GM12878 (cell line): ENCODE data around the gene SULT1C3. TPM values are rescaled to one million over a fixed set of nuclear protein-coding genes. Genes with fewer than 3 reads are reported as not detected.

Source experiments
- ATAC-seq: fragments of 200-7000 bp; cut with Tn5 transposase; 3 replicates; pipeline ENCODE4 v1.9.1; 2020; ENCODE audit warnings: mild to moderate bottlenecking, moderate library complexity
- BruUV-seq: library from RNA; stranded (reverse); fragments of 400-500 nt; replicated peaks from 2 replicates; lab custom pipeline; 2021; lab: Mats Ljungman, UMichigan
- CTCF ChIA-PET: fragments of 300-600 bp; sonication (Branson Sonifier 250); formaldehyde crosslinking; extraction: SDS; loops from one replicate; lab custom pipeline; 2021; ENCODE audit warnings: inconsistent platforms; lab: Yijun Ruan, JAX
- POLR2A ChIA-PET: fragments of 350-600 bp; formaldehyde crosslinking; extraction: SDS; loops from one replicate; lab custom pipeline; 2021; ENCODE audit warnings: inconsistent platforms; lab: Charles Lee
- RAD21 ChIA-PET: fragments of 300-600 bp; sonication (Branson Sonifier 250); formaldehyde crosslinking; loops from one replicate; lab custom pipeline; 2023; ENCODE audit warnings: antibody characterized with exemption; ENCODE audit not compliant: unreplicated experiment; lab: Charles Lee
- SMC1A ChIA-PET: fragments of 300-600 bp; sonication (Branson Sonifier 250); formaldehyde crosslinking; loops from one replicate; lab custom pipeline; 2023; ENCODE audit not compliant: unreplicated experiment, uncharacterized antibody; lab: Charles Lee
- DNase-seq: peaks from one replicate; pipeline ENCODE4 v3.0.0-alpha.2; 2011; ENCODE audit warnings: low read depth, low spot score
- FAIRE-seq: peaks from 3 replicates; lab custom pipeline; 2011; peaks lifted over from hg19 to GRCh38; lab: Jason Lieb, UNC
- H2AFZ ChIP-seq: 2 replicates; pipeline ENCODE4 v1.6.0; 2011; ENCODE audit warnings: low read depth, low read length, control low read depth; ENCODE audit not compliant: control insufficient read depth
- H3K27ac ChIP-seq: 2 replicates; pipeline ENCODE4 v1.5.1; 2011; ENCODE audit warnings: control low read depth; ENCODE audit not compliant: control insufficient read depth, insufficient read depth
- H3K27me3 ChIP-seq, 2 experiments: replicated peaks in 1 of 2; 2 replicates each; pipeline versions ENCODE4 v1.6.0 to v1.6.1; 2011; ENCODE audit warnings: low read length in 1 of 2; ENCODE audit not compliant: control insufficient read depth in 2 of 2, insufficient read depth in 2 of 2
- H3K36me3 ChIP-seq, 2 experiments: 2 replicates each; pipeline ENCODE4 v1.5.1; 2011; ENCODE audit warnings: low read length in 1 of 2; ENCODE audit not compliant: control insufficient read depth in 2 of 2, insufficient read depth in 2 of 2
- H3K4me1 ChIP-seq: 2 replicates; pipeline ENCODE4 v1.6.1; 2011; ENCODE audit warnings: mild to moderate bottlenecking, low read length, moderate library complexity, mixed read lengths; ENCODE audit not compliant: control insufficient read depth, insufficient read depth
- H3K4me2 ChIP-seq: 2 replicates; pipeline ENCODE4 v1.6.0; 2011; ENCODE audit warnings: control low read depth; ENCODE audit not compliant: control insufficient read depth, insufficient read depth
- H3K4me3 ChIP-seq: fragments of 200-600 bp; sonication (generic); 2 replicates; pipeline ENCODE4 v1.5.1; 2016
- H3K79me2 ChIP-seq: 2 replicates; pipeline ENCODE4 v1.6.0; 2011; ENCODE audit warnings: low read length; ENCODE audit not compliant: control insufficient read depth, insufficient read depth
- H3K9ac ChIP-seq: 2 replicates; pipeline ENCODE4 v1.8.0; 2011; ENCODE audit warnings: low read length, control low read depth, mixed read lengths; ENCODE audit not compliant: control insufficient read depth, insufficient read depth
- H3K9me3 ChIP-seq: replicated peaks from 3 replicates; pipeline ENCODE4 v1.5.1; 2011; ENCODE audit warnings: mild to moderate bottlenecking, low read length; ENCODE audit not compliant: control insufficient read depth, insufficient read depth
- H4K20me1 ChIP-seq: 2 replicates; pipeline ENCODE4 v1.6.0; 2011; ENCODE audit not compliant: control insufficient read depth, insufficient read depth
- E4F1 ChIP-seq: fragments of 450-650 bp; IDR thresholded peaks from 2 replicates; pipeline ENCODE4 v1.6.1; 2018; ENCODE audit warnings: borderline replicate concordance, mild to moderate bottlenecking; ENCODE audit not compliant: partially characterized antibody
- ESRRA ChIP-seq: IDR thresholded peaks from 2 replicates; pipeline ENCODE4 v1.6.1; 2012; ENCODE audit warnings: mild to moderate bottlenecking, low read length, improper control_type of control experiment
- KDM1A ChIP-seq: fragments of 200-600 bp; sonication (generic); IDR thresholded peaks from 2 replicates; pipeline ENCODE4 v1.6.1; 2016; ENCODE audit warnings: borderline replicate concordance
- NKRF ChIP-seq: fragments of 450-650 bp; conservative IDR thresholded peaks from 2 replicates; pipeline ENCODE4 v1.6.1; 2017; ENCODE audit warnings: mild to moderate bottlenecking, moderate library complexity
- PAX5 ChIP-seq: IDR thresholded peaks from 2 replicates; pipeline ENCODE4 v1.6.1; 2011; ENCODE audit warnings: low read depth, low read length, borderline replicate concordance
- PAX8 ChIP-seq: fragments of 450-650 bp; IDR thresholded peaks from 2 replicates; pipeline ENCODE4 v1.6.1; 2017; ENCODE audit warnings: mild to moderate bottlenecking, moderate library complexity
- RCOR1 ChIP-seq: conservative IDR thresholded peaks from 2 replicates; pipeline ENCODE4 v1.6.1; 2012; ENCODE audit warnings: low read depth, low read length, improper control_type of control experiment
- ZBED1 ChIP-seq: IDR thresholded peaks from 2 replicates; pipeline ENCODE4 v1.6.1; 2016; ENCODE audit warnings: borderline replicate concordance
- ZBTB4 ChIP-seq: fragments of 450-650 bp; formaldehyde crosslinking; IDR thresholded peaks from 2 replicates; pipeline ENCODE4 v1.4.0; 2022; ENCODE audit warnings: mild to moderate bottlenecking, moderate library complexity
- WGBS: methylation state at CpG from one replicate; pipeline ENCODE4 v1.1.6; 2016; ENCODE audit warnings: low lambda C conversion rate; ENCODE audit not compliant: insufficient replicate concordance, insufficient coverage; ENCODE audit errors: missing lambda C conversion rate; 5-methylcytosine and 5-hydroxymethylcytosine counted together
- in situ Hi-C: fragments of 300-500 bp; cut with MboI; formaldehyde crosslinking; loops from 9 replicates; pipeline ENCODE4 v1.14.3; 2018; ENCODE audit warnings: mixed read lengths
- intact Hi-C: fragments of 100-400 bp; cut with micrococcal nuclease; formaldehyde crosslinking; loops from one replicate; pipeline ENCODE4 v1.14.2; 2022; ENCODE audit not compliant: unreplicated experiment
- polyA plus RNA-seq, 11 experiments: library from polyadenylated mRNA; depleted of rRNA in 4 of 11; unstranded in 6 of 11; stranded (reverse) in 5 of 11; fragments of >200 nt; fragmentation: Nextera tagmentation in 4 of 11; fragmentation: Illumina TruSeq in 1 of 11; extraction: Ambion mirVana in 4 of 11; extraction: Trizol in 1 of 11; gene quantifications; 1 replicate in 1 of 11; 2 replicates in 10 of 11; pipeline versions ENCODE4 v1.2.1 to v1.2.3, GENCODE V29; 2011 to 2016; ENCODE audit warnings: inconsistent platforms in 2 of 11, missing spikeins in 2 of 11, low read depth in 1 of 11
- total RNA-seq, 4 experiments: library from RNA; depleted of rRNA in 3 of 4; stranded (reverse); fragments of >200 nt in 3 of 4; fragmentation: Illumina TruSeq in 1 of 4; extraction: Trizol in 1 of 4; gene quantifications; 2 replicates each; pipeline versions ENCODE4 v1.2.1 to v1.2.3, GENCODE V29; 2013 to 2021
- TF ChIP-seq, protein P1 (sequence below): IDR thresholded peaks from 2 replicates; pipeline ENCODE4 v1.6.1; 2012; ENCODE audit warnings: low read depth, low read length, improper control_type of control experiment

SULT1C3 gene
- total and polyA plus RNA-seq, 10 of the 15 experiments (the other 5 are each of a cell fraction or from before 2014, with no cell fraction given): not detected

DNA sequence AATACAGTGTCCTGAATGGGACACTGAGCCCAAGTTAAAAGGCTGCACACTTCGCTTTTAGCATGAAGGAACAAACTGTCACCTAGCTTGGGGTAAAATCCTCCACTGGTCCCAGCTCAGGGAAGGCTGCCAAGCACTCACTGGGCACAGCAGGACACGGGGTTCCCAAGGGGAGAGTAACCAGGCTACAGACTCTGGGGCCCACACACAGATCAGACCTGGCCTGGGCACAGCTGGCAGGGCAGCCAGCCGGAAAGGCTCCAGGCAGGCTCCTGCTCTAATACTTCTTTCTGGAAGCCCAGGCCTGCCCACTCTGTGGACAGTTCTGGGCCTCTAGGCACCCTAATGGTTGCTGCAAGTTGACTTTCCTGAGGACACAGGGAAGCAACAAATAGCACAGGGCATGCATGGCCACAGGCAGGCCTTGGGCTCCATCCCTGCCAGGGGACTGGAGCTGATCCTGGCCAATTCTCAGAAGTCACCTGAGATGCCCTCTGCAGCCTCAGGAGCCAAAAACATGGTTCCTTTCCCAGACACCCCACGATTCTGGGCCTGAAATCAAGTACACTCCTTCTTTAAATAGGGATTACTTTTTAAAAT is 18.7 kb upstream of the SULT1C3 start (continued):
- TF ChIP-seq E4F1: no peak
- TF ChIP-seq PAX8: no peak

- no peaks in the 10 kb centered on the region for H4K20me1 ChIP-seq
- H3K27me3 ChIP-seq: no peaks in the 10 kb centered on the region
- intact Hi-C loops (no loop called here), in situ Hi-C loops (loop anchor here (25.0 kb wide), 1 partner anchor 365 kb away; no protein-coding TSS in a partner anchor)
- BruUV-seq: no TSS peak
- RAD21 ChIA-PET: no interaction called here
- no peak overlapping the region for H2AFZ ChIP-seq
- H3K9ac ChIP-seq: no peak overlapping the region
- CTCF ChIA-PET: no interaction called here
- no peaks in the 10 kb centered on the region for H3K79me2 ChIP-seq
- 0% methylated on average over 3 of the region's 3 CpGs for WGBS
- H3K27ac ChIP-seq: no peak overlapping the region
- H3K4me2 ChIP-seq: no peak overlapping the region
- TF ChIP-seq ESRRA (no peak), ZBTB4 (CRISPR knock-in tag) (no peak), ZBED1 (no peak), NKRF (no peak), PAX5 (no peak), RCOR1 (no peak), KDM1A (no peak)
- TF ChIP-seq, protein P1, sequence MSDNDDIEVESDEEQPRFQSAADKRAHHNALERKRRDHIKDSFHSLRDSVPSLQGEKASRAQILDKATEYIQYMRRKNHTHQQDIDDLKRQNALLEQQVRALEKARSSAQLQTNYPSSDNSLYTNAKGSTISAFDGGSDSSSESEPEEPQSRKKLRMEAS: no peak
- TF ChIP-seq, all 136 proteins: peak for 0
- Histone ChIP-seq H3K4me1 (no peaks in the 10 kb centered on the region), H3K9me3 (no peaks in the 10 kb centered on the region), H3K4me3 (no peak overlapping the region), H3K36me3 (no peaks in the 10 kb centered on the region)
- no peak for ATAC-seq
- no peak for FAIRE-seq
- ChIA-PET SMC1A (no interaction called here), POLR2A (no interaction called here)
- DNase-seq: no peak
Observed at GRCh38 chr2:108222261-108222660, 17.5 kb upstream of the SULT1C3 start.
